Measurements from ENCODE around the gene CATSPER1.
"Not testable (repeated sequence)": the region's sequence is repeated elsewhere in the genome, so short reads cannot be mapped to it uniquely, and the experiment has no call there.

Gene CATSPER1

GRCh38 chr11:66012371-66012945, 13.8 kb downstream of the CATSPER1 start:
- Histone ChIP-seq H3K9me3 (ENCODE audit: insufficient read depth, low read length) (no peaks in the 10 kb centered on the region), H3K4me3 (ENCODE audit: low read length) (no peak overlapping the region), H4K20me1 (ENCODE audit: insufficient read depth, low read length) (no peaks in the 10 kb centered on the region), H3K36me3 (replicated peaks; ENCODE audit: low read depth, low read length) (no peaks in the 10 kb centered on the region), H3K4me2 (ENCODE audit: low read length) (no peak overlapping the region), H3K27me3 (ENCODE audit: low read depth, low read length) (no peaks in the 10 kb centered on the region), H2AFZ (ENCODE audit: low read depth, low read length) (no peak overlapping the region), H3K27ac (ENCODE audit: low read length) (no peak overlapping the region), H3K4me1 (ENCODE audit: low read length) (no peaks in the 10 kb centered on the region), H3K79me2 (ENCODE audit: low read length) (no peaks in the 10 kb centered on the region), H3K9ac (ENCODE audit: low read length) (no peak overlapping the region)
- TF ChIP-seq EZH2phosphoT487 (IDR thresholded peaks at IDR 0.05; ENCODE audit: low read depth) (no peak), CTCF (IDR thresholded peaks at IDR 0.05; ENCODE audit: low read depth, low read length) (no peak)

GRCh38 chr11:66011785-66012303, 14.4 kb downstream of the CATSPER1 start, which contains the start of gene CST6:
Gene CST6, plus strand, starts transcription at chr11:66012008. Its CDS starts 37 bp downstream, at chr11:66012045.
- Histone ChIP-seq H3K4me1 (ENCODE audit: low read length) (no peaks in the 10 kb centered on the region), H3K4me3 (ENCODE audit: low read length) (no peak within 1 kb of the TSS), H3K27me3 (ENCODE audit: low read depth, low read length) (no peaks in the 10 kb centered on the region), H3K36me3 (replicated peaks; ENCODE audit: low read depth, low read length) (no peaks in the 10 kb centered on the region), H3K4me2 (ENCODE audit: low read length) (no peak within 1 kb of the TSS), H3K9me3 (ENCODE audit: insufficient read depth, low read length) (no peaks in the 10 kb centered on the region), H4K20me1 (ENCODE audit: insufficient read depth, low read length) (no peaks in the 10 kb centered on the region), H3K9ac (ENCODE audit: low read length) (no peak within 1 kb of the TSS), H3K27ac (ENCODE audit: low read length) (no peak within 1 kb of the TSS), H2AFZ (ENCODE audit: low read depth, low read length) (no peak within 1 kb of the TSS), H3K79me2 (ENCODE audit: low read length) (no peaks in the 10 kb centered on the region)
- TF ChIP-seq EZH2phosphoT487 (IDR thresholded peaks at IDR 0.05; ENCODE audit: low read depth) (no peak), CTCF (IDR thresholded peaks at IDR 0.05; ENCODE audit: low read depth, low read length) (no peak)

- Histone ChIP-seq H2AFZ (ENCODE audit: low read depth, low read length) (no peak overlapping the region), H3K27ac (ENCODE audit: low read length) (no peak overlapping the region), H3K27me3 (ENCODE audit: low read depth, low read length) (no peaks in the 10 kb centered on the region), H4K20me1 (ENCODE audit: insufficient read depth, low read length) (no peaks in the 10 kb centered on the region), H3K4me3 (ENCODE audit: low read length) (no peak overlapping the region), H3K79me2 (ENCODE audit: low read length) (no peaks in the 10 kb centered on the region), H3K4me1 (ENCODE audit: low read length) (no peaks in the 10 kb centered on the region), H3K4me2 (ENCODE audit: low read length) (no peak overlapping the region), H3K9ac (ENCODE audit: low read length) (no peak overlapping the region), H3K36me3 (replicated peaks; ENCODE audit: low read depth, low read length) (no peaks in the 10 kb centered on the region), H3K9me3 (ENCODE audit: insufficient read depth, low read length) (no peaks in the 10 kb centered on the region)
- no peak for TF ChIP-seq EZH2phosphoT487 (IDR thresholded peaks at IDR 0.05; ENCODE audit: low read depth)
- no peak for TF ChIP-seq CTCF (IDR thresholded peaks at IDR 0.05; ENCODE audit: low read depth, low read length)
Measured at GRCh38 chr11:66011239-66011784, 15.0 kb downstream of the CATSPER1 start.

GRCh38 chr11:66010036-66010435, 16.2 kb downstream of the CATSPER1 start:
- H3K4me3 ChIP-seq (ENCODE audit: low read length); H4K20me1 ChIP-seq (ENCODE audit: insufficient read depth, low read length); H3K4me1 ChIP-seq (ENCODE audit: low read length); H3K4me2 ChIP-seq (ENCODE audit: low read length); H3K79me2 ChIP-seq (ENCODE audit: low read length); H3K36me3 ChIP-seq (replicated peaks; ENCODE audit: low read depth, low read length); H3K9ac ChIP-seq (ENCODE audit: low read length); H3K27ac ChIP-seq (ENCODE audit: low read length); H3K9me3 ChIP-seq (ENCODE audit: insufficient read depth, low read length); H2AFZ ChIP-seq (ENCODE audit: low read depth, low read length); H3K27me3 ChIP-seq (ENCODE audit: low read depth, low read length): not testable (repeated sequence)
